Stimulated activated naive CD8-positive, alpha-beta T cell treated with anti-CD3 and anti-CD28 coated beads, Interleukin-15, amount 100 ng/mL, for 72 hours (primary cell): ENCODE measurements around the gene NECTIN4.

Experiments
- ATAC-seq: fragments of 150-1000 bp; cut with Tn5 transposase; 2 replicates; pipeline ENCODE4 v1.10.0; 2021; ENCODE audit warnings: mild to moderate bottlenecking, moderate library complexity
- DNase-seq, 2 donors: peaks; one replicate each; pipeline ENCODE4 v3.0.0; 2021 to 2022
- H3K27ac Mint-ChIP-seq, 2 donors: one replicate each; pipeline ENCODE4 v1.8.0; 2022; ENCODE audit warnings: mild to moderate bottlenecking in 2 of 2, mixed read lengths in 2 of 2, moderate library complexity in 2 of 2
- H3K27me3 Mint-ChIP-seq: one replicate; pipeline ENCODE4 v1.8.0; 2022; ENCODE audit warnings: mixed read lengths
- H3K4me1 Mint-ChIP-seq: one replicate; pipeline ENCODE4 v1.8.0; 2022; ENCODE audit warnings: mild to moderate bottlenecking, mixed read lengths
- H3K4me3 Mint-ChIP-seq, 2 donors: one replicate each; pipeline ENCODE4 v1.8.0; 2022; ENCODE audit warnings: mild to moderate bottlenecking in 2 of 2, mixed read lengths in 2 of 2, moderate library complexity in 1 of 2
- H3K9me3 Mint-ChIP-seq, 2 donors: one replicate each; pipeline ENCODE4 v1.8.0; 2022; ENCODE audit warnings: mixed read lengths in 2 of 2

The NECTIN4 gene

GRCh38 chr1:161094481-161094880 lies 5.1 kb upstream of the NECTIN4 start:
- DNase-seq (no peak), ATAC-seq (no peak)
- H3K4me3 Mint-ChIP-seq, result no peak overlapping the region
- H3K4me1 Mint-ChIP-seq, result peaks cover 88% of the 10 kb centered on the region
- H3K9me3 Mint-ChIP-seq, result no peaks in the 10 kb centered on the region
- H3K27ac Mint-ChIP-seq, result peak overlapping the region in 1 of 2 donors; percentile 23
- H3K27me3 Mint-ChIP-seq, result no peaks in the 10 kb centered on the region

- H3K4me3 Mint-ChIP-seq, result peak overlapping the region; percentile 27 to 46
These were observed 3.3 kb upstream of the NECTIN4 start for GRCh38 chr1:161092621-161093028.

GRCh38 chr1:161091796-161092507 lies 2.6 kb upstream of the NECTIN4 start:
- Mint-ChIP-seq H3K4me1 (peaks cover 83% of the 10 kb centered on the region), H3K27me3 (no peaks in the 10 kb centered on the region), H3K27ac (no peak overlapping the region), H3K9me3 (no peaks in the 10 kb centered on the region), H3K4me3 (no peak overlapping the region)
- ATAC-seq (no peak), DNase-seq (no peak)

More at GRCh38 chr1:161092621-161093028, 3.3 kb upstream of the NECTIN4 start:
- ATAC-seq, result peak; percentile 94
- Mint-ChIP-seq H3K27me3 (no peaks in the 10 kb centered on the region), H3K27ac (no peak overlapping the region), H3K4me1 (peaks cover 86% of the 10 kb centered on the region), H3K9me3 (no peaks in the 10 kb centered on the region)
- DNase-seq, result peak; percentile 24 to 44

GRCh38 chr1:161091093-161091492 lies 1.7 kb upstream of the NECTIN4 start:
- Mint-ChIP-seq H3K4me1 (peaks cover 75% of the 10 kb centered on the region), H3K27ac (no peak overlapping the region), H3K4me3 (no peak overlapping the region), H3K27me3 (no peaks in the 10 kb centered on the region), H3K9me3 (no peaks in the 10 kb centered on the region)
- no peak for ATAC-seq
- DNase-seq, result no peak

- Mint-ChIP-seq H3K9me3 (no peaks in the 10 kb centered on the region), H3K4me3 (no peak overlapping the region), H3K27me3 (no peaks in the 10 kb centered on the region), H3K4me1 (peaks cover 72% of the 10 kb centered on the region), H3K27ac (peak overlapping the region in 1 of 2 donors; percentile 32)
- ATAC-seq, result no peak
- no peak for DNase-seq
These were observed 1.3 kb upstream of the NECTIN4 start for GRCh38 chr1:161090617-161091016.

GRCh38 chr1:161089938-161090337 lies 580 bp upstream of the NECTIN4 start:
- H3K4me1 Mint-ChIP-seq, result peaks cover 65% of the 10 kb centered on the region
- no peak overlapping the region for H3K27ac Mint-ChIP-seq
- no peak overlapping the region for H3K4me3 Mint-ChIP-seq
- no peak for DNase-seq
- no peaks in the 10 kb centered on the region for H3K9me3 Mint-ChIP-seq
- H3K27me3 Mint-ChIP-seq, result no peaks in the 10 kb centered on the region
- ATAC-seq, result no peak

- no peak overlapping the region for H3K27ac Mint-ChIP-seq
- H3K4me1 Mint-ChIP-seq, result peaks cover 57% of the 10 kb centered on the region
- H3K4me3 Mint-ChIP-seq, result no peak overlapping the region
- ATAC-seq (no peak), DNase-seq (no peak)
- H3K27me3 Mint-ChIP-seq, result no peaks in the 10 kb centered on the region
- no peaks in the 10 kb centered on the region for H3K9me3 Mint-ChIP-seq
These were observed 709 bp downstream of the NECTIN4 start for GRCh38 chr1:161088587-161089110.

- no peak for ATAC-seq
- Mint-ChIP-seq H3K4me3 (no peak overlapping the region), H3K27me3 (no peaks in the 10 kb centered on the region), H3K9me3 (no peaks in the 10 kb centered on the region), H3K27ac (peak overlapping the region in 1 of 2 donors; percentile 42), H3K4me1 (peaks cover 35% of the 10 kb centered on the region)
- DNase-seq, result no peak
These were observed 2.9 kb downstream of the NECTIN4 start for GRCh38 chr1:161086457-161086856.

GRCh38 chr1:161085165-161085564 lies 4.2 kb downstream of the NECTIN4 start:
- Mint-ChIP-seq H3K27ac (peak overlapping the region in 1 of 2 donors; percentile 45), H3K27me3 (no peaks in the 10 kb centered on the region), H3K4me1 (peaks cover 23% of the 10 kb centered on the region), H3K4me3 (no peak overlapping the region), H3K9me3 (no peaks in the 10 kb centered on the region)
- ATAC-seq (no peak), DNase-seq (no peak)

GRCh38 chr1:161084597-161084988 lies 4.8 kb downstream of the NECTIN4 start:
- Mint-ChIP-seq H3K9me3 (no peaks in the 10 kb centered on the region), H3K4me1 (peaks cover 17% of the 10 kb centered on the region), H3K27me3 (no peaks in the 10 kb centered on the region), H3K4me3 (no peak overlapping the region), H3K27ac (no peak overlapping the region)
- ATAC-seq (no peak), DNase-seq (no peak)

GRCh38 chr1:161083748-161084596 lies 5.4 kb downstream of the NECTIN4 start:
- H3K9me3 Mint-ChIP-seq, result no peaks in the 10 kb centered on the region
- H3K27me3 Mint-ChIP-seq, result no peaks in the 10 kb centered on the region
- DNase-seq, result no peak
- peaks cover 16% of the 10 kb centered on the region for H3K4me1 Mint-ChIP-seq
- no peak overlapping the region for H3K27ac Mint-ChIP-seq
- H3K4me3 Mint-ChIP-seq, result no peak overlapping the region
- ATAC-seq, result peak; percentile 31

GRCh38 chr1:161082996-161083747 lies 6.2 kb downstream of the NECTIN4 start:
- H3K27ac Mint-ChIP-seq, result no peak overlapping the region
- DNase-seq, result no peak
- peak; percentile 47 for ATAC-seq
- H3K27me3 Mint-ChIP-seq, result no peaks in the 10 kb centered on the region
- H3K4me1 Mint-ChIP-seq, result peaks cover 10% of the 10 kb centered on the region
- H3K4me3 Mint-ChIP-seq, result no peak overlapping the region
- H3K9me3 Mint-ChIP-seq, result no peaks in the 10 kb centered on the region

- Mint-ChIP-seq H3K4me3 (no peak overlapping the region), H3K9me3 (no peaks in the 10 kb centered on the region), H3K27ac (no peak overlapping the region), H3K4me1 (peaks cover 3% of the 10 kb centered on the region), H3K27me3 (no peaks in the 10 kb centered on the region)
- DNase-seq (no peak), ATAC-seq (no peak)
These were observed 6.9 kb downstream of the NECTIN4 start for GRCh38 chr1:161082483-161082882.

- Mint-ChIP-seq H3K9me3 (no peaks in the 10 kb centered on the region), H3K4me1 (no peaks in the 10 kb centered on the region), H3K27ac (peak overlapping the region in 1 of 2 donors; percentile 13), H3K4me3 (no peak overlapping the region), H3K27me3 (no peaks in the 10 kb centered on the region)
- ATAC-seq (no peak), DNase-seq (no peak)
These were observed 7.8 kb downstream of the NECTIN4 start for GRCh38 chr1:161081519-161081918.
